Measurements from ENCODE around the gene CNIH2. TPM values are rescaled to one million over a fixed set of nuclear protein-coding genes. Genes with fewer than 3 reads are reported as not detected.

The CNIH2 gene
- total RNA-seq, 3 donors from 2014 or later (not counting 1 experiment from before 2014, with no cell fraction given) = 6.3 to 8.8 (median 7.1) TPM

- 58% methylated on average over 20 of the region's 21 CpGs for WGBS (ENCODE audit: insufficient coverage)
- no peak for TF ChIP-seq CTCF (IDR thresholded peaks at IDR 0.05)
- H3K27me3 ChIP-seq (ENCODE audit: control insufficient read depth, insufficient read depth, low read length) = peaks cover 3% of the 10 kb centered on the region
- H3K4me3 ChIP-seq (ENCODE audit: low read length) = no peak overlapping the region
- intact Hi-C loops (cut with micrococcal nuclease) = no loop called here
- Mint-ChIP-seq H3K4me3 (no peak overlapping the region), H3K4me1 (peaks cover 19 to 43% of the 10 kb centered on the region in 2 donors), H3K27me3 (ENCODE audit: low read depth in 2 of 2) (no peaks in the 10 kb centered on the region), H3K36me3 (no peaks in the 10 kb centered on the region), H3K27ac (peak overlapping the region; percentile 15 to 74), H3K9me3 (no peaks in the 10 kb centered on the region)
- no peak overlapping the region for H3K27ac ChIP-seq (ENCODE audit: low read length)
- H3K9me3 ChIP-seq (ENCODE audit: control insufficient read depth, insufficient read depth, low read length) = no peaks in the 10 kb centered on the region
- DNase-seq (peak in 1 of 2 donors; percentile 62), ATAC-seq (no peak)
- H3K4me1 ChIP-seq (ENCODE audit: control insufficient read depth, insufficient read depth, low read length) = peaks cover 40% of the 10 kb centered on the region
- H3K36me3 ChIP-seq (ENCODE audit: control insufficient read depth, insufficient read depth, low read length) = no peaks in the 10 kb centered on the region
Observed at GRCh38 chr11:66326261-66327111, 48.5 kb downstream of the CNIH2 start.

GRCh38 chr11:66327171-66328030, 49.4 kb downstream of the CNIH2 start:
- H3K4me3 Mint-ChIP-seq = peak overlapping the region; percentile 1
- H3K27ac ChIP-seq (ENCODE audit: low read length) = no peak overlapping the region
- H3K27ac Mint-ChIP-seq = peak overlapping the region; percentile 19 to 74
- H3K27me3 Mint-ChIP-seq (ENCODE audit: low read depth in 2 of 2) = peaks cover 3% of the 10 kb centered on the region in 2 donors
- WGBS (ENCODE audit: insufficient coverage) = 86% methylated on average over 10 of the region's 10 CpGs
- no peaks in the 10 kb centered on the region for H3K36me3 ChIP-seq (ENCODE audit: control insufficient read depth, insufficient read depth, low read length)
- no peak for ATAC-seq
- peaks cover 3% of the 10 kb centered on the region for H3K27me3 ChIP-seq (ENCODE audit: control insufficient read depth, insufficient read depth, low read length)
- no peaks in the 10 kb centered on the region for H3K9me3 ChIP-seq (ENCODE audit: control insufficient read depth, insufficient read depth, low read length)
- TF ChIP-seq CTCF (IDR thresholded peaks at IDR 0.05) = no peak
- no peak overlapping the region for H3K4me3 ChIP-seq (ENCODE audit: low read length)
- H3K9me3 Mint-ChIP-seq = no peaks in the 10 kb centered on the region
- intact Hi-C loops (cut with micrococcal nuclease) = loop anchor here (1.0 kb wide), 3 partner anchors 9 to 105 kb away; partner anchors contain the start of gene RIN1
- peaks cover 19 to 43% of the 10 kb centered on the region in 2 donors for H3K4me1 Mint-ChIP-seq
- H3K4me1 ChIP-seq (ENCODE audit: control insufficient read depth, insufficient read depth, low read length) = peaks cover 40% of the 10 kb centered on the region
- DNase-seq = no peak
- H3K36me3 Mint-ChIP-seq = no peaks in the 10 kb centered on the region

- Histone ChIP-seq H3K9me3 (ENCODE audit: control insufficient read depth, insufficient read depth, low read length) (no peaks in the 10 kb centered on the region), H3K36me3 (ENCODE audit: control insufficient read depth, insufficient read depth, low read length) (no peaks in the 10 kb centered on the region), H3K4me3 (ENCODE audit: low read length) (no peak overlapping the region), H3K4me1 (ENCODE audit: control insufficient read depth, insufficient read depth, low read length) (peaks cover 40% of the 10 kb centered on the region), H3K27ac (ENCODE audit: low read length) (no peak overlapping the region), H3K27me3 (ENCODE audit: control insufficient read depth, insufficient read depth, low read length) (peaks cover 3% of the 10 kb centered on the region)
- no peak for TF ChIP-seq CTCF (IDR thresholded peaks at IDR 0.05)
- Mint-ChIP-seq H3K36me3 (no peaks in the 10 kb centered on the region), H3K9me3 (no peaks in the 10 kb centered on the region), H3K27ac (peak overlapping the region; percentile 19 to 74), H3K27me3 (ENCODE audit: low read depth in 2 of 2) (peaks cover 7 to 8% of the 10 kb centered on the region in 2 donors), H3K4me1 (peaks cover 19 to 40% of the 10 kb centered on the region in 2 donors), H3K4me3 (peak overlapping the region; percentile 1)
- DNase-seq (peak; percentile 71 to 81), ATAC-seq (peak; percentile 85 to 93 (median 91))
- intact Hi-C loops (cut with micrococcal nuclease) = loop anchor here (1.0 kb wide), 3 partner anchors 8 to 106 kb away; partner anchors contain the start of gene RIN1
- WGBS (ENCODE audit: insufficient coverage) = 28% methylated on average over 3 of the region's 3 CpGs
Observed at GRCh38 chr11:66328031-66328301, 50.0 kb downstream of the CNIH2 start.

Measured in natural killer cell (primary cell).